A549 treated with DMSO at 1 μM for 4 hours (cell line): ENCODE measurements around the gene LEAP2. TPM values are rescaled to one million over a fixed set of nuclear protein-coding genes. Genes with fewer than 3 reads are reported as not detected.

ENCODE experiments used
- total RNA-seq: library from RNA; stranded (reverse); fragments of 200-300 nt; extraction: Qiagen RNA extraction; gene quantifications from 5 replicates; pipeline ENCODE4 v1.2.3, GENCODE V29; 2022; ENCODE audit warnings: low read depth

The LEAP2 gene, protein sequence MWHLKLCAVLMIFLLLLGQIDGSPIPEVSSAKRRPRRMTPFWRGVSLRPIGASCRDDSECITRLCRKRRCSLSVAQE
- total RNA-seq: 0.55 to 1.5 TPM (median 1.1 TPM) in 5 replicates

DNA sequence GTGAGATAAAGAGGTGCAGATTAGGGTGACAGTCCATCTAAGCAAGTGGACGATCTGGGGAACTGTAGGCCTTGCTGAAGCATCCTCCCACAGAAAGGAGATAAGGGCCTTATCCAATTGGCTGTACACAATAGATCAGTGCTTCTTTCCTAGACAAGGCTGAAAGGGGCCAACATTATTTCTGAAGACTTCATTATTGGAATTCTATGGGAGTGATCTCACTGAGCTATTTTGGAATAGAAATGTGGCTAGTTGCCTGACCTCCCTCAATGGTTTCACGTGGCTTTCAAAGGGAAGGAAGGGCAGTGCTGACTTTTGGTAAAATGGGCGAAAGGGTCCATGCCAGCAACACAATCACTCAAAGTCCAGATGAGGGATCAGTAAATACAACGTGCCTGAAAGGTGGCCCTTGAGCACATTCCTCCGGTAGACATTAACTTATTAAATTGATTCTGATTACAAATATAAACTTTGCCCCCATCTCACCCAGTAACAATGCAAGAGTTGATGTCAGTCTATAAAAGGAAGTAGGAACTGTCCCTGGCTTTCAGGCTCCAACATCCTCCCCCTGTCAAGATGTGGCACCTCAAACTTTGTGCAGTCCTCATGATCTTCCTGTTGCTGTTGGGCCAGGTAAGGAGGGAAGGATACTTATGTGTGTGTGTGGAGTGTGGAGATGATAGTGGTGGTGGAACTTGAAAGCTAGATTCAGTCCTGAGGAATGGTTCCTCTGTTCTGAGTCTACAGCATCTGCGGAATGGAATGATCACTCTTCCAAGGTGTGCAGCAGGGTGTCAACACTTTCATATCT is at the start of gene LEAP2:
Gene LEAP2 (plus strand): TSS at position 550 of the 811 bp plus-strand sequence. CDS start 27 bp downstream, at position 577.

DNA sequence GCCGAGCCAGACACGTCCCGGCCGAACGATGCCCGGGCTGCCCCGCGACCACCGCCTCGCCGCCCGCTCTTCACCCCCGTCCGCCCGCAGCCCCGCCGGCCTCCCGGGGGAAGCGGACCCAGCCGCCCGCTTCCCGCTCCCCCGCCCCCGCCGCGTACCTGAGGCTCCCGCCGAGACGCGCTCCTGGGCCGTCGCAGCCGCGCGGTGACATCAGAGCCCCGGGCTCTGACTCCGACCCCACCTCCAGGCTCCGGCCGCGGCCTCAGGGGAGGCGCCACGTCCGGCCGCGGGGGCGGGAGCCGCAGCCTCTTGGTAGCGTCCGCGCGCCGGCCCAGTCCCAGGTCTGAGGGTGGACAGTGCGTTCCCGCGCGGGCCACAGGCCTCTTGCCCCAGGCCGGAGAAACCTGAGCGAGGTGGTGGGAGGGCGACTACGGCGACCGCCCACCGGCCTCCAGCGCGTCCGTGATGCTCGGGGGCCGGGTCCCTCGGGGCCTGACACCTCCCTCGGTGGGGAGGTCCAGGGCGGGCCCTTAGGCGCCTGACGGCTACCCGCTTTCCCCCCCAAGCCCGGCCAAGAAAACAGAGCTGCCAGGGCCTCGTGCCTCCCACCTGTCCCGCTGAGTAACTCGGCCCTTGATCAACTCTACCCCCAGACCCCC is 42.9 kb upstream of the LEAP2 start, which contains the start of gene SHROOM1:
Gene SHROOM1 (minus strand): TSS at position 212 of the 659 bp plus-strand sequence. CDS start 4,507 bp downstream, outside the sequence.

GRCh38 chr5:132866342-132867045 is 7.0 kb upstream of the LEAP2 start, which contains the start of the genes GDF9 and UQCRQ:
Gene GDF9 (minus strand): TSS chr5:132866469. CDS start chr5:132864533, 1,936 bp downstream.
Gene UQCRQ (plus strand): TSS chr5:132866642. CDS start chr5:132866882, 240 bp downstream.

Other genes with a start within 250 kb of the LEAP2 start
- 0.06 to 0.11 TPM in 2 of 5 replicates, not detected in the others for gene IL13, start 215.5 kb upstream of the LEAP2 start, total RNA-seq
- gene IL4, start 199.7 kb upstream of the LEAP2 start, total RNA-seq: not detected in 5 replicates
- gene KIF3A, start 136.1 kb upstream of the LEAP2 start, total RNA-seq: 8.2 to 12.7 TPM (median 10.9 TPM) in 5 replicates
- gene CCNI2, start 126.2 kb upstream of the LEAP2 start, total RNA-seq: 0.06 to 0.56 TPM (median 0.15 TPM) in 4 of 5 replicates, not detected in the other
- 16.5 to 23.2 TPM (median 19.2 TPM) in 5 replicates for gene SEPTIN8, start 96.4 kb upstream of the LEAP2 start, total RNA-seq
- 0.06 to 0.21 TPM (median 0.14 TPM) in 5 replicates for gene SOWAHA, start 60.4 kb upstream of the LEAP2 start, total RNA-seq
- 8.8 to 10.6 TPM (median 9.9 TPM) in 5 replicates for gene SHROOM1, start 43.0 kb upstream of the LEAP2 start, total RNA-seq
- gene GDF9, start 7.2 kb upstream of the LEAP2 start, total RNA-seq: 0.20 to 0.32 TPM (median 0.27 TPM) in 5 replicates
- 414 to 542 TPM (median 494 TPM) in 5 replicates for gene UQCRQ, start 7.0 kb upstream of the LEAP2 start, total RNA-seq
- 19.7 to 28.7 TPM (median 25.8 TPM) in 5 replicates for gene AFF4, start 90.0 kb downstream of the LEAP2 start, total RNA-seq
- gene ZCCHC10, start 152.9 kb downstream of the LEAP2 start, total RNA-seq: 27.0 to 34.7 TPM (median 30.1 TPM) in 5 replicates
- gene HSPA4, start 178.3 kb downstream of the LEAP2 start, total RNA-seq: 136 to 221 TPM (median 195 TPM) in 5 replicates